Erythroblast (primary cell): ENCODE results near the gene TCF4.

Source experiments
- GATA1 ChIP-seq: IDR thresholded peaks from 2 replicates; pipeline ENCODE4 v1.6.1; 2011; ENCODE audit warnings: low read depth, mild to moderate bottlenecking, control low read depth, low read length, moderate library complexity
- POLR2A ChIP-seq: IDR thresholded peaks from 2 replicates; pipeline ENCODE4 v1.6.1; 2011; ENCODE audit warnings: mild to moderate bottlenecking, low read length

DNA sequence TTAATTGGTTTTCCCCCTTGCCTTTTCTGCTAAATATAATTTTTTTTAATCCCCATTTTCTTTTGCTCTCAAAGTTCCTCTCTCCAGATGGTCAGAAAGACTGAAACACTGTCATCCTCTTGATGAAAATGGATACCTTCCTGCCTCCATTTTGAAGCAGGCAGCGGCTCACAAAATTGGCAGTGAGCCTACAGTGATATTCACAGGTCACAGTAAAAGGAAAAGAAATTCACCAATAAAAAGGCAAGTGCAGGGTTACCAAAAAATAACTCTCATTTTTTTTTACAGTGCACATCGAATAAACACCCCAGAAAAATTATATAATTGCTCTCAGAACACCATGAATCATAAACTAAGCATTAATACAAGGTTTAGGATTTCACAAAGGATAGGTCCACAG is 307.5 kb downstream of the TCF4 start:
- TF ChIP-seq POLR2A (no peak), GATA1 (no peak)
